ENCODE measurements around the gene COX4I1.

COX4I1 gene

DNA sequence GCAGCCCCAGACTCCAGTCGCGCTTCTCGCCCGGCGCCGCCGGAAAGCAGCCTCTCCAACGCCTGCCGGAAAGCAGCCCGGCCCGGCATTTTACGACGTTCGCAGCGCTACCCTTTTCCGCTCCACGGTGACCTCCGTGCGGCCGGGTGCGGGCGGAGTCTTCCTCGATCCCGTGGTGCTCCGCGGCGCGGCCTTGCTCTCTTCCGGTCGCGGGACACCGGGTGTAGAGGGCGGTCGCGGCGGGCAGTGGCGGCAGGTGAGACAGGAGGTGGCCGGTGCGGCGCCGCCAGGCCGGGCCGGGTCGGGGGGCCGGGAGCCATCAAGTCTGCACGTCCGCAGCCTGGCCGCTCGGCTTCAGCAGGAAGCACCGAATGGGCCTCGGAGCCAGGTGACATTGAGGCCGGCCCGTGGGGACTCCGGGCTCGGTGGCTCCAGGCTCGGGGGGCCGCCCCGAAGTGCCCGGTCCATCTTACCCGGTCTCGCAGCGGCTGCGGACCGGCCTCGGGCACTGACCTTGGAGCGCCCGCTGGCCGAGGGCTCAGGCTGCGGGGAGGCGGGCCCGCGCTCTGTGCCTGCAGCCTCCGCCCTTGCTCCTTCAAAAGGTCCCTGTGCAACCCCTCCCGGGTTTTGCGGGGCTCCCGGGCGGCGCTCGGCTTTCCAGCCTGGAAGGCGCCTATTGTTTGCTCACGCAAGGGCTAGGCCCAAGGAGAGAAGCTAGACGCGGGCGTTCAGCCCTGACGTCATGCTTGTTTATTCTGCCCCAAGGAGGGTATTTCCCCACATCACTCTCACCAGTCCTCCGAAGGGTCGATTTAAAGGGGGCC is at the start of gene COX4I1, which contains the start of gene EMC8:
Gene COX4I1 (plus strand): TSS at position 199 of the 824 bp plus-strand sequence. CDS start 1,511 bp downstream, outside the sequence.
Gene EMC8 (minus strand): TSS at position 48 of the 824 bp plus-strand sequence. CDS start 249 bp downstream, outside the sequence.
- Histone ChIP-seq H3K36me3 (ENCODE audit: control insufficient read depth, insufficient read depth, low read length) (no peaks in the 10 kb centered on the region), H3K4me1 (peaks cover 17% of the 10 kb centered on the region), H3K27me3 (ENCODE audit: control insufficient read depth, insufficient read depth, low read length) (no peaks in the 10 kb centered on the region)

GRCh38 chr16:85749771-85750145 is 49.7 kb upstream of the COX4I1 start:
- no peak overlapping the region for H3K27ac ChIP-seq

More for the DNA sequence above, at the start of gene COX4I1, which contains the start of gene EMC8:
- H3K27ac ChIP-seq, result peak within 1 kb of the TSS; percentile 80
- H3K79me2 ChIP-seq, result peaks cover 46% of the 10 kb centered on the region
- H2AFZ ChIP-seq, result peak within 1 kb of the TSS; percentile 76
- H3K4me3 ChIP-seq (ENCODE audit: low read depth, low read length), result peak within 1 kb of the TSS; percentile 67
- peak within 1 kb of the TSS; percentile 82 for H3K9ac ChIP-seq
- H3K4me2 ChIP-seq (ENCODE audit: low read length), result peak within 1 kb of the TSS; percentile 87
- H3K9me3 ChIP-seq (ENCODE audit: control insufficient read depth, low read length), result no peaks in the 10 kb centered on the region
- no peak for TF ChIP-seq CTCF (IDR thresholded peaks at IDR 0.05)

DNA sequence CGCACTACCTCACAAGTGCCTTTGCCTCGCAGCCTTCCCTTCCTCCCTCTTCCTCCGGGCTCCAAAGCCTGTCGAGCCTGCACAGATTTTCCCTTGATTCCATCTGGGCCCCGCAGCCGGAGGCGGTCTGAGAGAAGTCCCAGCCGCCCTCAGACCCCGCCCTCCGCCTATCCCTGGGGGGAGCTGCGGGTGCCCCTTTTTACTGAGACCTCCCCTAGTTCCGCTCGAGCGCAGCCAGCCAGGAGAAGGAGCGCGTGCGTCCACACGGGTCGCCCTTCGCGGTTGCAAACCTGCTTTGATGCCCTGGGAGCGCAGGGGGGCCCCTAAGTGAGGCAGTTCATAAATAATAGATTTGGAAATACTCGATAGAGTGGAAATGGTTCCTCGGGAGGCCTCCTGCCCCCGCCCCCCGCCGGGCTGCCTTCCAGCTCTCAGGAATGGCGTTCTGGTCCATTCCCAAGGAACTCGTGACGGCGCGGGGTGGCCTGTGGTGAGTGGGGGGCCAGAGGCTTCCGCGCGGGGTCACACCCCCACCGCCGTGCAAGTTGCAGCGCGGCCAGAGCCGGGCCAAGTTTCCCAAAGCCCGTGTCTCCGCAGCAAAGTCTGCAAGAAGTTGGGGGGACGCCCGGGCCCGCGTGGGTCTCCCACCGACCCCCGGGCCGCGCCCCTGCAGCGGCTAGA is 49.2 kb upstream of the COX4I1 start:
- Histone ChIP-seq H3K9ac (no peak overlapping the region), H3K4me3 (ENCODE audit: low read depth, low read length) (peak overlapping the region; percentile 58), H3K36me3 (ENCODE audit: control insufficient read depth, insufficient read depth, low read length) (no peaks in the 10 kb centered on the region), H3K79me2 (no peaks in the 10 kb centered on the region), H3K4me1 (peaks cover 13% of the 10 kb centered on the region), H3K27me3 (ENCODE audit: control insufficient read depth, insufficient read depth, low read length) (no peaks in the 10 kb centered on the region), H3K27ac (no peak overlapping the region), H2AFZ (peak overlapping the region; percentile 91), H3K9me3 (ENCODE audit: control insufficient read depth, low read length) (no peaks in the 10 kb centered on the region), H3K4me2 (ENCODE audit: low read length) (peak overlapping the region; percentile 93)
- no peak for TF ChIP-seq CTCF (IDR thresholded peaks at IDR 0.05)

More at GRCh38 chr16:85749771-85750145, 49.7 kb upstream of the COX4I1 start:
- H3K79me2 ChIP-seq, result no peaks in the 10 kb centered on the region
- H3K27me3 ChIP-seq (ENCODE audit: control insufficient read depth, insufficient read depth, low read length), result no peaks in the 10 kb centered on the region
- no peak overlapping the region for H3K9ac ChIP-seq
- peak overlapping the region; percentile 91 for H2AFZ ChIP-seq
- H3K9me3 ChIP-seq (ENCODE audit: control insufficient read depth, low read length), result no peaks in the 10 kb centered on the region
- H3K4me2 ChIP-seq (ENCODE audit: low read length), result peak overlapping the region; percentile 93
- peak overlapping the region; percentile 58 for H3K4me3 ChIP-seq (ENCODE audit: low read depth, low read length)
- peaks cover 13% of the 10 kb centered on the region for H3K4me1 ChIP-seq
- TF ChIP-seq CTCF (IDR thresholded peaks at IDR 0.05), result no peak
- H3K36me3 ChIP-seq (ENCODE audit: control insufficient read depth, insufficient read depth, low read length), result no peaks in the 10 kb centered on the region

- Histone ChIP-seq H3K27ac (no peak within 1 kb of the TSS), H3K9ac (no peak within 1 kb of the TSS), H3K79me2 (no peaks in the 10 kb centered on the region)
Observed at GRCh38 chr16:85750827-85751697, 48.4 kb upstream of the COX4I1 start, which contains the start of gene C16orf74. Gene C16orf74 (minus strand): TSS chr16:85751096. CDS start chr16:85735217, 15,879 bp downstream.

More at GRCh38 chr16:85750827-85751697, 48.4 kb upstream of the COX4I1 start, which contains the start of gene C16orf74:
- Histone ChIP-seq H3K4me3 (ENCODE audit: low read depth, low read length) (peak within 1 kb of the TSS; percentile 58), H3K4me1 (peaks cover 7% of the 10 kb centered on the region), H3K9me3 (ENCODE audit: control insufficient read depth, low read length) (no peaks in the 10 kb centered on the region), H3K4me2 (ENCODE audit: low read length) (peak within 1 kb of the TSS; percentile 93), H3K36me3 (ENCODE audit: control insufficient read depth, insufficient read depth, low read length) (no peaks in the 10 kb centered on the region), H3K27me3 (ENCODE audit: control insufficient read depth, insufficient read depth, low read length) (no peaks in the 10 kb centered on the region), H2AFZ (peak within 1 kb of the TSS; percentile 91)
- no peak for TF ChIP-seq CTCF (IDR thresholded peaks at IDR 0.05)

All from parathyroid adenoma (tissue), 2 donors.